SK-N-SH treated with all-trans-retinoic acid at 6 μM for 48 hours (cell line): ENCODE data around the gene ABHD2.

Experiments
- ATAC-seq: fragments of 200-7000 bp; cut with Tn5 transposase; 3 replicates; pipeline ENCODE4 v1.9.1; 2020; ENCODE audit warnings: mild to moderate bottlenecking, moderate library complexity
- ARNTL ChIP-seq: fragments of 450-650 bp; formaldehyde crosslinking; IDR thresholded peaks from 2 replicates; pipeline ENCODE4 v1.5.0; 2020; ENCODE audit warnings: low read depth, mild to moderate bottlenecking, moderate library complexity, borderline replicate concordance
- BACH2 ChIP-seq: fragments of 250-450 bp; sonication (Bioruptor Pico); IDR thresholded peaks from 2 replicates; pipeline ENCODE4 v1.9.0; 2021; ENCODE audit warnings: mild to moderate bottlenecking, borderline replicate concordance
- CSDC2 ChIP-seq: fragments of 250-450 bp; sonication (Bioruptor Pico); IDR thresholded peaks from 2 replicates; pipeline ENCODE4 v1.5.0; 2020; ENCODE audit warnings: mild to moderate bottlenecking, moderate library complexity
- ESRRG ChIP-seq: fragments of 250-450 bp; sonication (Bioruptor Pico); IDR thresholded peaks from 2 replicates; pipeline ENCODE4 v1.6.1; 2021; ENCODE audit warnings: mild to moderate bottlenecking
- GLIS3 ChIP-seq: fragments of 250-450 bp; sonication (Bioruptor Pico); IDR thresholded peaks from 2 replicates; pipeline ENCODE4 v1.5.0; 2020; ENCODE audit warnings: mild to moderate bottlenecking, moderate library complexity
- ISL1 ChIP-seq: fragments of 250-450 bp; sonication (Bioruptor Pico); IDR thresholded peaks from 2 replicates; pipeline ENCODE4 v2.1.2; 2022; ENCODE audit warnings: mild to moderate bottlenecking, moderate library complexity
- OSR1 ChIP-seq: fragments of 250-450 bp; sonication (Bioruptor Pico); IDR thresholded peaks from 2 replicates; pipeline ENCODE4 v1.8.0; 2022; ENCODE audit warnings: moderate library complexity, mild to moderate bottlenecking, inconsistent platforms
- PPARA ChIP-seq: fragments of 250-450 bp; sonication (Bioruptor Pico); IDR thresholded peaks from 2 replicates; pipeline ENCODE4 v1.5.0; 2020; ENCODE audit warnings: mild to moderate bottlenecking, borderline replicate concordance
- RARB ChIP-seq: fragments of 250-450 bp; sonication (Bioruptor Pico); IDR thresholded peaks from 2 replicates; pipeline ENCODE4 v1.8.0; 2021; ENCODE audit warnings: mild to moderate bottlenecking, moderate library complexity
- SNAI2 ChIP-seq: fragments of 250-450 bp; sonication (Bioruptor Pico); IDR thresholded peaks from 2 replicates; pipeline ENCODE4 v1.5.0; 2020; ENCODE audit warnings: mild to moderate bottlenecking, moderate library complexity
- TCF4 ChIP-seq: fragments of 250-450 bp; sonication (Bioruptor Pico); IDR thresholded peaks from 2 replicates; pipeline ENCODE4 v1.8.0; 2021; ENCODE audit warnings: mild to moderate bottlenecking, moderate library complexity, borderline replicate concordance
- TOX ChIP-seq: fragments of 250-450 bp; sonication (Bioruptor Pico); IDR thresholded peaks from 2 replicates; pipeline ENCODE4 v1.8.0; 2021; ENCODE audit warnings: mild to moderate bottlenecking, moderate library complexity, borderline replicate concordance
- ZC3H10 ChIP-seq: fragments of 250-450 bp; sonication (Bioruptor Pico); IDR thresholded peaks from 2 replicates; pipeline ENCODE4 v1.5.1; 2021; ENCODE audit warnings: mild to moderate bottlenecking, moderate library complexity
- ZFP3 ChIP-seq: fragments of 250-450 bp; sonication (Bioruptor Pico); IDR thresholded peaks from 2 replicates; pipeline ENCODE4 v1.5.0; 2020; ENCODE audit warnings: mild to moderate bottlenecking, moderate library complexity
- ZNF565 ChIP-seq: fragments of 450-650 bp; formaldehyde crosslinking; conservative IDR thresholded peaks from 2 replicates; pipeline ENCODE4 v1.5.0; 2020; ENCODE audit warnings: low read depth, mild to moderate bottlenecking, moderate library complexity
- ZNF70 ChIP-seq: fragments of 450-650 bp; formaldehyde crosslinking; IDR thresholded peaks from 2 replicates; pipeline ENCODE4 v1.5.0; 2020; ENCODE audit warnings: mild to moderate bottlenecking, moderate library complexity
- ZNF8 ChIP-seq: fragments of 450-650 bp; formaldehyde crosslinking; IDR thresholded peaks from 2 replicates; pipeline ENCODE4 v1.5.0; 2020; ENCODE audit warnings: mild to moderate bottlenecking, moderate library complexity
- TF ChIP-seq, protein P1 (sequence below): fragments of 250-450 bp; sonication (Bioruptor Pico); IDR thresholded peaks from 2 replicates; pipeline ENCODE4 v1.5.1; 2021; ENCODE audit warnings: mild to moderate bottlenecking, moderate library complexity
- TF ChIP-seq, protein P2 (sequence below): fragments of 250-450 bp; sonication (Bioruptor Pico); IDR thresholded peaks from 2 replicates; pipeline ENCODE4 v1.8.0; 2021; ENCODE audit warnings: low read depth, mild to moderate bottlenecking, moderate library complexity, borderline replicate concordance
- TF ChIP-seq, protein P3 (sequence below): fragments of 250-450 bp; sonication (Bioruptor Pico); IDR thresholded peaks from 2 replicates; pipeline ENCODE4 v1.5.0; 2020; ENCODE audit warnings: mild to moderate bottlenecking, moderate library complexity
- TF ChIP-seq, protein P4 (sequence below): fragments of 250-450 bp; sonication (Bioruptor Pico); IDR thresholded peaks from 2 replicates; pipeline ENCODE4 v1.8.0; 2020; ENCODE audit warnings: mild to moderate bottlenecking, moderate library complexity, borderline replicate concordance
- TF ChIP-seq, protein P5 (sequence below): fragments of 250-450 bp; sonication (Bioruptor Pico); IDR thresholded peaks from 2 replicates; pipeline ENCODE4 v1.5.1; 2020; ENCODE audit warnings: low read depth, mild to moderate bottlenecking, moderate library complexity

Gene ABHD2

DNA sequence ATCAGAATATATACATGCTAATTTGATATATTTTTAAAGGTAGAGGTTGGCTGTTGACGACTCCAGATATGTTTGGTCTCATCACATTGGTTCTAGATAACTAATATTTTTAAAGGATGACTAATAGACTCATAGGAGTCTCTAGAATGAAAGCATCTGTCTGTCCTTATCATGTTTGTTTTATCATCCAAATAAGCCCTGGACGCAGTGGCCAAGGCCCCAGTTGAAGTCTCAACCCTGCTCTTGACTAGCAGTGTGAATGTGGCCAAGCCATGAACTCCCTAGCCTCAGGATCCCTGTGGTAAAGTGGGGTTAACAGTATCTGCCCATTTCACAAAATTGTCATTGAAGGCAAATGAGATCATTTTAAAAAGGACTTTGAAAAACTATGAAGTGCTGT, 53.6 kb downstream of the ABHD2 start:
- TF ChIP-seq TCF4 (CRISPR knock-in tag) (no peak), ZC3H10 (CRISPR knock-in tag) (no peak), ZNF8 (CRISPR knock-in tag) (no peak), CSDC2 (no peak), SNAI2 (no peak), RARB (CRISPR knock-in tag) (no peak), ZFP3 (CRISPR knock-in tag) (no peak), ESRRG (no peak), ARNTL (CRISPR knock-in tag) (no peak), GLIS3 (CRISPR knock-in tag) (no peak), PPARA (CRISPR knock-in tag) (no peak), ISL1 (CRISPR knock-in tag) (no peak)
- TF ChIP-seq, protein P1, sequence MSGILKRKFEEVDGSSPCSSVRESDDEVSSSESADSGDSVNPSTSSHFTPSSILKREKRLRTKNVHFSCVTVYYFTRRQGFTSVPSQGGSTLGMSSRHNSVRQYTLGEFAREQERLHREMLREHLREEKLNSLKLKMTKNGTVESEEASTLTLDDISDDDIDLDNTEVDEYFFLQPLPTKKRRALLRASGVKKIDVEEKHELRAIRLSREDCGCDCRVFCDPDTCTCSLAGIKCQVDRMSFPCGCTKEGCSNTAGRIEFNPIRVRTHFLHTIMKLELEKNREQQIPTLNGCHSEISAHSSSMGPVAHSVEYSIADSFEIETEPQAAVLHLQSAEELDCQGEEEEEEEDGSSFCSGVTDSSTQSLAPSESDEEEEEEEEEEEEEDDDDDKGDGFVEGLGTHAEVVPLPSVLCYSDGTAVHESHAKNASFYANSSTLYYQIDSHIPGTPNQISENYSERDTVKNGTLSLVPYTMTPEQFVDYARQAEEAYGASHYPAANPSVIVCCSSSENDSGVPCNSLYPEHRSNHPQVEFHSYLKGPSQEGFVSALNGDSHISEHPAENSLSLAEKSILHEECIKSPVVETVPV = no peak
- TF ChIP-seq, protein P2, sequence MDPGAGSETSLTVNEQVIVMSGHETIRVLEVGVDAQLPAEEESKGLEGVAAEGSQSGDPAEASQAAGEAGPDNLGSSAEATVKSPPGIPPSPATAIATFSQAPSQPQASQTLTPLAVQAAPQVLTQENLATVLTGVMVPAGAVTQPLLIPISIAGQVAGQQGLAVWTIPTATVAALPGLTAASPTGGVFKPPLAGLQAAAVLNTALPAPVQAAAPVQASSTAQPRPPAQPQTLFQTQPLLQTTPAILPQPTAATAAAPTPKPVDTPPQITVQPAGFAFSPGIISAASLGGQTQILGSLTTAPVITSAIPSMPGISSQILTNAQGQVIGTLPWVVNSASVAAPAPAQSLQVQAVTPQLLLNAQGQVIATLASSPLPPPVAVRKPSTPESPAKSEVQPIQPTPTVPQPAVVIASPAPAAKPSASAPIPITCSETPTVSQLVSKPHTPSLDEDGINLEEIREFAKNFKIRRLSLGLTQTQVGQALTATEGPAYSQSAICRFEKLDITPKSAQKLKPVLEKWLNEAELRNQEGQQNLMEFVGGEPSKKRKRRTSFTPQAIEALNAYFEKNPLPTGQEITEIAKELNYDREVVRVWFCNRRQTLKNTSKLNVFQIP = no peak
- TF ChIP-seq, protein P3, sequence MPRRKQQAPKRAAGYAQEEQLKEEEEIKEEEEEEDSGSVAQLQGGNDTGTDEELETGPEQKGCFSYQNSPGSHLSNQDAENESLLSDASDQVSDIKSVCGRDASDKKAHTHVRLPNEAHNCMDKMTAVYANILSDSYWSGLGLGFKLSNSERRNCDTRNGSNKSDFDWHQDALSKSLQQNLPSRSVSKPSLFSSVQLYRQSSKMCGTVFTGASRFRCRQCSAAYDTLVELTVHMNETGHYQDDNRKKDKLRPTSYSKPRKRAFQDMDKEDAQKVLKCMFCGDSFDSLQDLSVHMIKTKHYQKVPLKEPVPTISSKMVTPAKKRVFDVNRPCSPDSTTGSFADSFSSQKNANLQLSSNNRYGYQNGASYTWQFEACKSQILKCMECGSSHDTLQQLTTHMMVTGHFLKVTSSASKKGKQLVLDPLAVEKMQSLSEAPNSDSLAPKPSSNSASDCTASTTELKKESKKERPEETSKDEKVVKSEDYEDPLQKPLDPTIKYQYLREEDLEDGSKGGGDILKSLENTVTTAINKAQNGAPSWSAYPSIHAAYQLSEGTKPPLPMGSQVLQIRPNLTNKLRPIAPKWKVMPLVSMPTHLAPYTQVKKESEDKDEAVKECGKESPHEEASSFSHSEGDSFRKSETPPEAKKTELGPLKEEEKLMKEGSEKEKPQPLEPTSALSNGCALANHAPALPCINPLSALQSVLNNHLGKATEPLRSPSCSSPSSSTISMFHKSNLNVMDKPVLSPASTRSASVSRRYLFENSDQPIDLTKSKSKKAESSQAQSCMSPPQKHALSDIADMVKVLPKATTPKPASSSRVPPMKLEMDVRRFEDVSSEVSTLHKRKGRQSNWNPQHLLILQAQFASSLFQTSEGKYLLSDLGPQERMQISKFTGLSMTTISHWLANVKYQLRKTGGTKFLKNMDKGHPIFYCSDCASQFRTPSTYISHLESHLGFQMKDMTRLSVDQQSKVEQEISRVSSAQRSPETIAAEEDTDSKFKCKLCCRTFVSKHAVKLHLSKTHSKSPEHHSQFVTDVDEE = no peak
- TF ChIP-seq, all 23 proteins: peak for 0
- peak; percentile 13 for ATAC-seq

DNA sequence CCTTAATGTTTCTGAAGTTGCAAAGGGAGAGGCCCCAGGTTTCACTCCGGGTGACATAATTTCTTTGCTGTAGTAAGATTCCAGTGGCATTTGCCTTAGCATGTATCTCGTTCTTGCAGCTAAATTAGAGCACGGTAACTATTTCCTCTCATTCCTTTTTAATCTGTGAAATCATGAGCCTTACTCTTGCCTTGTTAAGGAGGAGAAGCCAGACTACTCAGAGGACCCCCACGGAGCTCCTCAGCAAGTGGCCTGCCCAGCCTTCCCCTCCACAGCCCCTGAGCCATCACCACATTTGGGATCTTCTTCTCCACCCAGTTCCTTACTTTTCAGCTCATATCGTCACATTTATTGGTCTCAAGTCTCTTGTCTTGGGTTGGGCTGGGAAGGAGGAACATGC, 54.2 kb downstream of the ABHD2 start:
- no peak for ATAC-seq
- TF ChIP-seq, protein P4, sequence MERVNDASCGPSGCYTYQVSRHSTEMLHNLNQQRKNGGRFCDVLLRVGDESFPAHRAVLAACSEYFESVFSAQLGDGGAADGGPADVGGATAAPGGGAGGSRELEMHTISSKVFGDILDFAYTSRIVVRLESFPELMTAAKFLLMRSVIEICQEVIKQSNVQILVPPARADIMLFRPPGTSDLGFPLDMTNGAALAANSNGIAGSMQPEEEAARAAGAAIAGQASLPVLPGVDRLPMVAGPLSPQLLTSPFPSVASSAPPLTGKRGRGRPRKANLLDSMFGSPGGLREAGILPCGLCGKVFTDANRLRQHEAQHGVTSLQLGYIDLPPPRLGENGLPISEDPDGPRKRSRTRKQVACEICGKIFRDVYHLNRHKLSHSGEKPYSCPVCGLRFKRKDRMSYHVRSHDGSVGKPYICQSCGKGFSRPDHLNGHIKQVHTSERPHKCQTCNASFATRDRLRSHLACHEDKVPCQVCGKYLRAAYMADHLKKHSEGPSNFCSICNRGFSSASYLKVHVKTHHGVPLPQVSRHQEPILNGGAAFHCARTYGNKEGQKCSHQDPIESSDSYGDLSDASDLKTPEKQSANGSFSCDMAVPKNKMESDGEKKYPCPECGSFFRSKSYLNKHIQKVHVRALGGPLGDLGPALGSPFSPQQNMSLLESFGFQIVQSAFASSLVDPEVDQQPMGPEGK = no peak
- TF ChIP-seq, protein P3 = no peak
- no peak for TF ChIP-seq SNAI2
- TF ChIP-seq ZC3H10 (CRISPR knock-in tag) = no peak
- no peak for TF ChIP-seq ZNF70 (CRISPR knock-in tag)
- TF ChIP-seq ZFP3 (CRISPR knock-in tag) = no peak
- no peak for TF ChIP-seq ZNF565
- no peak for TF ChIP-seq TOX
- TF ChIP-seq CSDC2 = no peak
- no peak for TF ChIP-seq BACH2
- TF ChIP-seq OSR1 (CRISPR knock-in tag) = no peak
- TF ChIP-seq, protein P5, sequence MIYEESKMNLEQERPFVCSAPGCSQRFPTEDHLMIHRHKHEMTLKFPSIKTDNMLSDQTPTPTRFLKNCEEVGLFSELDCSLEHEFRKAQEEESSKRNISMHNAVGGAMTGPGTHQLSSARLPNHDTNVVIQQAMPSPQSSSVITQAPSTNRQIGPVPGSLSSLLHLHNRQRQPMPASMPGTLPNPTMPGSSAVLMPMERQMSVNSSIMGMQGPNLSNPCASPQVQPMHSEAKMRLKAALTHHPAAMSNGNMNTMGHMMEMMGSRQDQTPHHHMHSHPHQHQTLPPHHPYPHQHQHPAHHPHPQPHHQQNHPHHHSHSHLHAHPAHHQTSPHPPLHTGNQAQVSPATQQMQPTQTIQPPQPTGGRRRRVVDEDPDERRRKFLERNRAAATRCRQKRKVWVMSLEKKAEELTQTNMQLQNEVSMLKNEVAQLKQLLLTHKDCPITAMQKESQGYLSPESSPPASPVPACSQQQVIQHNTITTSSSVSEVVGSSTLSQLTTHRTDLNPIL (CRISPR knock-in tag) = no peak
- no peak for TF ChIP-seq TCF4 (CRISPR knock-in tag)
- no peak for TF ChIP-seq ARNTL (CRISPR knock-in tag)
- TF ChIP-seq RARB (CRISPR knock-in tag) = no peak
- TF ChIP-seq, protein P2 = no peak
- TF ChIP-seq, protein P1 = no peak
- TF ChIP-seq ZNF8 (CRISPR knock-in tag) = no peak
- no peak for TF ChIP-seq GLIS3 (CRISPR knock-in tag)
